Neural cell (in vitro differentiated cells): ENCODE data around the gene NDOR1. TPM values are rescaled to one million over a fixed set of nuclear protein-coding genes. Genes with fewer than 3 reads are reported as not detected.

Source experiments
- H2AFZ ChIP-seq: fragments of 200-600, 300-800 bp; sonication (generic), shearing (Covaris generic); 2 replicates; pipeline ENCODE4 v1.6.0; 2014; ENCODE audit warnings: low read depth, mild to moderate bottlenecking, antibody characterized with exemption, low read length, moderate library complexity
- H3F3A ChIP-seq: fragments of 200-600 bp; shearing (Covaris generic); 2 replicates; pipeline ENCODE4 v1.6.1; 2016; ENCODE audit warnings: mild to moderate bottlenecking, moderate library complexity, mixed read lengths, antibody characterized with exemption, low read length; ENCODE audit not compliant: insufficient read depth, poor library complexity, severe bottlenecking
- H3K27ac ChIP-seq: fragments of 200-600, 300-800 bp; sonication (generic), shearing (Covaris generic); 2 replicates; pipeline ENCODE4 v1.5.1; 2014; ENCODE audit warnings: mild to moderate bottlenecking, low read length, moderate library complexity
- H3K27me3 ChIP-seq: fragments of 300-800, 200-600 bp; sonication (generic), shearing (Covaris generic); 2 replicates; pipeline ENCODE4 v1.6.0; 2014; ENCODE audit warnings: mild to moderate bottlenecking, low read depth, low read length, moderate library complexity; ENCODE audit not compliant: insufficient read depth
- H3K36me3 ChIP-seq: fragments of 300-800, 200-600 bp; sonication (generic), shearing (Covaris generic); 2 replicates; pipeline ENCODE4 v1.5.1; 2014; ENCODE audit warnings: mild to moderate bottlenecking, antibody characterized with exemption, low read length, moderate library complexity; ENCODE audit not compliant: insufficient read depth
- H3K4me2 ChIP-seq: fragments of 300-800, 200-600 bp; sonication (generic), shearing (Covaris generic); 2 replicates; pipeline ENCODE4 v1.6.0; 2014; ENCODE audit warnings: mild to moderate bottlenecking, low read length
- H3K4me3 ChIP-seq: fragments of 300-800, 200-600 bp; sonication (generic), shearing (Covaris generic); 2 replicates; pipeline ENCODE4 v1.5.1; 2014; ENCODE audit warnings: mild to moderate bottlenecking, low read length, moderate library complexity
- H3K79me2 ChIP-seq: fragments of 200-600 bp; shearing (Covaris generic); replicated peaks from 2 replicates; pipeline ENCODE4 v1.6.0; 2014; ENCODE audit warnings: mild to moderate bottlenecking, low read length, moderate library complexity; ENCODE audit not compliant: insufficient read depth
- H3K9ac ChIP-seq: fragments of 300-800, 200-600 bp; sonication (generic), shearing (Covaris generic); 2 replicates; pipeline ENCODE4 v1.6.1; 2016; ENCODE audit warnings: mild to moderate bottlenecking, low read length, mixed read lengths
- H3K9me2 ChIP-seq: fragments of 200-600 bp; shearing (Covaris generic); 2 replicates; pipeline ENCODE4 v1.6.1; 2016; ENCODE audit warnings: mild to moderate bottlenecking, low read length, mixed read lengths; ENCODE audit not compliant: insufficient read depth
- H3K9me3 ChIP-seq: fragments of 200-600, 300-800 bp; sonication (generic), shearing (Covaris generic); 2 replicates; pipeline ENCODE4 v1.6.1; 2016; ENCODE audit warnings: mild to moderate bottlenecking, mixed run types, low read length, moderate library complexity, mixed read lengths
- H4K20me1 ChIP-seq: fragments of 200-600 bp; shearing (Covaris generic); 2 replicates; pipeline ENCODE4 v1.6.1; 2016; ENCODE audit warnings: mild to moderate bottlenecking, mixed run types; ENCODE audit not compliant: insufficient read depth
- EP300 ChIP-seq: fragments of 450-650 bp; conservative IDR thresholded peaks from 2 replicates; pipeline ENCODE4 v1.6.1; 2014; ENCODE audit warnings: antibody characterized with exemption, mild to moderate bottlenecking, moderate library complexity; ENCODE audit not compliant: poor library complexity, severe bottlenecking
- EZH2 ChIP-seq: fragments of 200-600, 300-800 bp; shearing (Covaris generic), sonication (generic); IDR thresholded peaks from 2 replicates; pipeline ENCODE4 v1.6.1; 2014; ENCODE audit warnings: antibody characterized with exemption, low read length, borderline replicate concordance, mild to moderate bottlenecking; ENCODE audit not compliant: insufficient read depth, poor library complexity, severe bottlenecking
- MXI1 ChIP-seq: fragments of 450-650 bp; conservative IDR thresholded peaks from 2 replicates; pipeline ENCODE4 v1.6.1; 2014; ENCODE audit warnings: antibody characterized with exemption, mild to moderate bottlenecking; ENCODE audit not compliant: poor library complexity, severe bottlenecking
- POLR2AphosphoS5 ChIP-seq: IDR thresholded peaks from 2 replicates; pipeline ENCODE4 v1.6.1; 2012
- RAD21 ChIP-seq: fragments of 450-650 bp; conservative IDR thresholded peaks from 2 replicates; pipeline ENCODE4 v1.6.1; 2014; ENCODE audit warnings: antibody characterized with exemption, mild to moderate bottlenecking, moderate library complexity
- SMC3 ChIP-seq: fragments of 450-650 bp; conservative IDR thresholded peaks from 2 replicates; pipeline ENCODE4 v1.6.1; 2014; ENCODE audit warnings: antibody characterized with exemption, mild to moderate bottlenecking, moderate library complexity; ENCODE audit not compliant: poor library complexity
- TAF1 ChIP-seq: IDR thresholded peaks from 2 replicates; pipeline ENCODE4 v1.6.1; 2012; ENCODE audit warnings: low read depth
- polyA plus RNA-seq: library from polyadenylated mRNA; depleted of rRNA; stranded (reverse); fragments of >200 nt; gene quantifications from 2 replicates; pipeline ENCODE4 v1.2.3, GENCODE V29; 2014
- TF ChIP-seq, protein P1 (sequence below): IDR thresholded peaks from 2 replicates; pipeline ENCODE4 v1.6.1; 2012; ENCODE audit warnings: borderline replicate concordance
- TF ChIP-seq, protein P2 (sequence below): fragments of 450-650 bp; IDR thresholded peaks from 2 replicates; pipeline ENCODE4 v1.5.1; 2014; ENCODE audit warnings: antibody characterized with exemption, mild to moderate bottlenecking, moderate library complexity; ENCODE audit not compliant: poor library complexity, severe bottlenecking

NDOR1 gene
- polyA plus RNA-seq, 1 donor from 2014 or later, result 18.2 TPM

DNA sequence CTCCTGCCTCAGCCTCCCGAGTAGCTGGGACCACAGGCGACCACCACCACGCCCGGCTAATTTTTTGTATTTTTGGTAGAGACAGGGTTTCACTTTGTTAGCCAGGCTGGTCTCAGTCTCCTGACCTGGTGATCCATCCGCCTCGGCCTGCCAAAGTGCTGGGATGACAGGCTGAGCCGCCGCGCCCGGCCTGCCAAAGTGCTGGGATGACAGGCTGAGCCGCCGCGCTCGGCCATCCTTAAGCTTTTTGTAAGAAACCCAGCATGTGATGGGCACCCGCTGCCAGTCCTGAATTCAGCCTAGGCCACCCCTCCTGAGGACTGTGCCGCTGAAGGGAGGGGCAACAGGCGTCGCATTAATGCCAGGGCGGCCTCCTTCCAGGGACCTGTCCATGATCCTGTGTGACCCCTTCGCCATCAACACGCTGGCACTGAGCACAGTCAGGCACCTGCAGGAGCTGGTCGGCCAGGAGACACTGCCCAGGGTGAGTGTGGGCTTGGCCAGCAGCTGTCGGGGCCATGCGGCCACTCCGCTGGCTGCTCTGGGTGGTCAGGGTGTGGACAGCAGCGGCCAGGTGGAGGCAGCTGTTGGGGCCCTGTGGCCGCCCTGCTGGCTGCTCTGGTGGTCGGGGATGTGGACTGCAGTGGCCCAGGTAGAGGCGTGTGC, 60.1 kb downstream of the NDOR1 start:
- Histone ChIP-seq H3K9me2 (no peaks in the 10 kb centered on the region), H3K9ac (no peak overlapping the region), H3K27ac (no peak overlapping the region), H3K9me3 (no peaks in the 10 kb centered on the region), H3K4me2 (no peak overlapping the region), H4K20me1 (no peaks in the 10 kb centered on the region), H2AFZ (no peak overlapping the region), H3K27me3 (no peaks in the 10 kb centered on the region), H3K79me2 (no peaks in the 10 kb centered on the region), H3K36me3 (no peaks in the 10 kb centered on the region), H3F3A (no peaks in the 10 kb centered on the region), H3K4me3 (no peak overlapping the region)
- TF ChIP-seq RAD21 (no peak), EP300 (no peak), POLR2AphosphoS5 (no peak), SMC3 (no peak), MXI1 (no peak), EZH2 (no peak), TAF1 (no peak)
- TF ChIP-seq, protein P1, sequence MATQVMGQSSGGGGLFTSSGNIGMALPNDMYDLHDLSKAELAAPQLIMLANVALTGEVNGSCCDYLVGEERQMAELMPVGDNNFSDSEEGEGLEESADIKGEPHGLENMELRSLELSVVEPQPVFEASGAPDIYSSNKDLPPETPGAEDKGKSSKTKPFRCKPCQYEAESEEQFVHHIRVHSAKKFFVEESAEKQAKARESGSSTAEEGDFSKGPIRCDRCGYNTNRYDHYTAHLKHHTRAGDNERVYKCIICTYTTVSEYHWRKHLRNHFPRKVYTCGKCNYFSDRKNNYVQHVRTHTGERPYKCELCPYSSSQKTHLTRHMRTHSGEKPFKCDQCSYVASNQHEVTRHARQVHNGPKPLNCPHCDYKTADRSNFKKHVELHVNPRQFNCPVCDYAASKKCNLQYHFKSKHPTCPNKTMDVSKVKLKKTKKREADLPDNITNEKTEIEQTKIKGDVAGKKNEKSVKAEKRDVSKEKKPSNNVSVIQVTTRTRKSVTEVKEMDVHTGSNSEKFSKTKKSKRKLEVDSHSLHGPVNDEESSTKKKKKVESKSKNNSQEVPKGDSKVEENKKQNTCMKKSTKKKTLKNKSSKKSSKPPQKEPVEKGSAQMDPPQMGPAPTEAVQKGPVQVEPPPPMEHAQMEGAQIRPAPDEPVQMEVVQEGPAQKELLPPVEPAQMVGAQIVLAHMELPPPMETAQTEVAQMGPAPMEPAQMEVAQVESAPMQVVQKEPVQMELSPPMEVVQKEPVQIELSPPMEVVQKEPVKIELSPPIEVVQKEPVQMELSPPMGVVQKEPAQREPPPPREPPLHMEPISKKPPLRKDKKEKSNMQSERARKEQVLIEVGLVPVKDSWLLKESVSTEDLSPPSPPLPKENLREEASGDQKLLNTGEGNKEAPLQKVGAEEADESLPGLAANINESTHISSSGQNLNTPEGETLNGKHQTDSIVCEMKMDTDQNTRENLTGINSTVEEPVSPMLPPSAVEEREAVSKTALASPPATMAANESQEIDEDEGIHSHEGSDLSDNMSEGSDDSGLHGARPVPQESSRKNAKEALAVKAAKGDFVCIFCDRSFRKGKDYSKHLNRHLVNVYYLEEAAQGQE, result no peak
- TF ChIP-seq, protein P2, sequence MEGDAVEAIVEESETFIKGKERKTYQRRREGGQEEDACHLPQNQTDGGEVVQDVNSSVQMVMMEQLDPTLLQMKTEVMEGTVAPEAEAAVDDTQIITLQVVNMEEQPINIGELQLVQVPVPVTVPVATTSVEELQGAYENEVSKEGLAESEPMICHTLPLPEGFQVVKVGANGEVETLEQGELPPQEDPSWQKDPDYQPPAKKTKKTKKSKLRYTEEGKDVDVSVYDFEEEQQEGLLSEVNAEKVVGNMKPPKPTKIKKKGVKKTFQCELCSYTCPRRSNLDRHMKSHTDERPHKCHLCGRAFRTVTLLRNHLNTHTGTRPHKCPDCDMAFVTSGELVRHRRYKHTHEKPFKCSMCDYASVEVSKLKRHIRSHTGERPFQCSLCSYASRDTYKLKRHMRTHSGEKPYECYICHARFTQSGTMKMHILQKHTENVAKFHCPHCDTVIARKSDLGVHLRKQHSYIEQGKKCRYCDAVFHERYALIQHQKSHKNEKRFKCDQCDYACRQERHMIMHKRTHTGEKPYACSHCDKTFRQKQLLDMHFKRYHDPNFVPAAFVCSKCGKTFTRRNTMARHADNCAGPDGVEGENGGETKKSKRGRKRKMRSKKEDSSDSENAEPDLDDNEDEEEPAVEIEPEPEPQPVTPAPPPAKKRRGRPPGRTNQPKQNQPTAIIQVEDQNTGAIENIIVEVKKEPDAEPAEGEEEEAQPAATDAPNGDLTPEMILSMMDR, result no peak

DNA sequence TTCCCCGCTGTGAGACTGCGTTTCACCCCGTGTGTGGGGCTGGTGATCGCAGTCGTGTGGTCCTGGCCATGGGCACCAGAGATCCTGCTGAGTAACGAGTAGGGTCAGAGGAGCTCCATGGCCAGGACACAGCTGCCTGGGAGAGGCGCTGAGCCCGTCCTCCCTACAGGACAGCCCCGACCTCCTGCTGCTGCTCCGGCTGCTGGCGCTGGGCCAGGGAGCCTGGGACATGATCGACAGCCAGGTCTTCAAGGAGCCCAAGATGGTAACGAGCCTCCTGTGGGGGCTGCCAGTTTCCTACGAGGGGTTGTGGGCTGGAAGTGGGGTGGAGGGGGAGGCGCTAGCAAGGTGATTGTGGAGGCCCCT, 60.6 kb downstream of the NDOR1 start:
- TF ChIP-seq RAD21 (no peak), MXI1 (no peak), TAF1 (no peak), EP300 (no peak), POLR2AphosphoS5 (no peak), SMC3 (no peak)
- TF ChIP-seq, protein P2, result no peak
- TF ChIP-seq, protein P1, result no peak
- no peak overlapping the region for H3K27ac ChIP-seq
- no peaks in the 10 kb centered on the region for H4K20me1 ChIP-seq
- no peak overlapping the region for H3K4me2 ChIP-seq
- H3K36me3 ChIP-seq, result no peaks in the 10 kb centered on the region
- no peaks in the 10 kb centered on the region for H3K79me2 ChIP-seq
- H3F3A ChIP-seq, result no peaks in the 10 kb centered on the region
- no peak overlapping the region for H2AFZ ChIP-seq
- no peaks in the 10 kb centered on the region for H3K27me3 ChIP-seq
- no peak overlapping the region for H3K9ac ChIP-seq
- no peaks in the 10 kb centered on the region for H3K9me3 ChIP-seq
- no peak overlapping the region for H3K4me3 ChIP-seq
- no peaks in the 10 kb centered on the region for H3K9me2 ChIP-seq
